GM18909 (cell line): ENCODE measurements around the gene ACAN.

Source experiments
- ATAC-seq: cut with Tn5 transposase; IDR thresholded peaks from one replicate; pipeline ENCODE4 v1.9.1; 2021; ENCODE audit warnings: mild to moderate bottlenecking; ENCODE audit not compliant: unreplicated experiment, poor library complexity

ACAN gene

GRCh38 chr15:88839146-88839545, 35.9 kb downstream of the ACAN start:
- no peak for ATAC-seq

GRCh38 chr15:88839961-88840360, 36.7 kb downstream of the ACAN start:
- no peak for ATAC-seq

GRCh38 chr15:88841236-88841635, 38.0 kb downstream of the ACAN start:
- ATAC-seq: no peak

- ATAC-seq: no peak
Measured at GRCh38 chr15:88842156-88842555, 38.9 kb downstream of the ACAN start.

- no peak for ATAC-seq
Measured at GRCh38 chr15:88843334-88843733, 40.1 kb downstream of the ACAN start.

GRCh38 chr15:88844749-88845386, 41.6 kb downstream of the ACAN start:
- no peak for ATAC-seq

- no peak for ATAC-seq
Measured at GRCh38 chr15:88845616-88846015, 42.4 kb downstream of the ACAN start.

GRCh38 chr15:88847144-88847543, 43.9 kb downstream of the ACAN start:
- no peak for ATAC-seq

GRCh38 chr15:88848203-88848602, 45.0 kb downstream of the ACAN start:
- ATAC-seq: no peak

GRCh38 chr15:88849376-88850072, 46.3 kb downstream of the ACAN start:
- no peak for ATAC-seq

GRCh38 chr15:88852476-88852875, 49.2 kb downstream of the ACAN start:
- ATAC-seq: no peak

GRCh38 chr15:88858934-88859333, 55.7 kb downstream of the ACAN start:
- no peak for ATAC-seq

GRCh38 chr15:88859550-88859949, 56.3 kb downstream of the ACAN start:
- ATAC-seq: no peak

- no peak for ATAC-seq
Measured at GRCh38 chr15:88860212-88860611, 57.0 kb downstream of the ACAN start.

GRCh38 chr15:88863412-88863811, 60.2 kb downstream of the ACAN start:
- ATAC-seq: no peak

- no peak for ATAC-seq
Measured at GRCh38 chr15:88864861-88865497, 61.7 kb downstream of the ACAN start.

GRCh38 chr15:88865498-88866099, 62.4 kb downstream of the ACAN start:
- no peak for ATAC-seq

GRCh38 chr15:88866295-88866881, 63.2 kb downstream of the ACAN start:
- ATAC-seq: no peak

- no peak for ATAC-seq
Measured at GRCh38 chr15:88871313-88871712, 68.1 kb downstream of the ACAN start.

- no peak for ATAC-seq
Measured at GRCh38 chr15:88872106-88872505, 68.9 kb downstream of the ACAN start.

GRCh38 chr15:88872706-88873105, 69.5 kb downstream of the ACAN start:
- no peak for ATAC-seq
